Muscle of leg (tissue), 11 donors: ENCODE data around the gene DNMT3A. TPM values are rescaled to one million over a fixed set of nuclear protein-coding genes. Genes with fewer than 3 reads are reported as not detected.

Source experiments
- DNase-seq: peaks from one replicate; pipeline ENCODE4 v3.0.0; 2013
- H3K27ac ChIP-seq: one replicate; pipeline ENCODE4 v1.5.1; 2013; ENCODE audit warnings: mild to moderate bottlenecking, low read length, control low read depth
- H3K27me3 ChIP-seq: one replicate; pipeline ENCODE4 v1.6.1; 2013; ENCODE audit warnings: low read length; ENCODE audit not compliant: control insufficient read depth, insufficient read depth
- H3K36me3 ChIP-seq: one replicate; pipeline ENCODE4 v1.6.1; 2013; ENCODE audit warnings: low read length; ENCODE audit not compliant: control insufficient read depth, insufficient read depth
- H3K4me1 ChIP-seq: one replicate; pipeline ENCODE4 v1.6.1; 2013; ENCODE audit warnings: low read length; ENCODE audit not compliant: control insufficient read depth, insufficient read depth
- H3K4me3 ChIP-seq: one replicate; pipeline ENCODE4 v1.5.1; 2013; ENCODE audit warnings: low read length, control low read depth
- H3K9me3 ChIP-seq: replicated peaks from 2 replicates; pipeline ENCODE4 v1.6.1; 2013; ENCODE audit warnings: low read depth, low read length; ENCODE audit not compliant: control insufficient read depth
- WGBS: methylation state at CpG from one replicate; pipeline ENCODE4 v1.1.5; 2013; ENCODE audit warnings: missing lambda C conversion rate; ENCODE audit not compliant: insufficient coverage; 5-methylcytosine and 5-hydroxymethylcytosine counted together
- polyA plus RNA-seq, 8 donors: library from polyadenylated mRNA; unstranded; fragments of 120-200 nt; gene quantifications; one replicate each; pipeline versions ENCODE4 v1.2.1 to v1.2.3, GENCODE V29; 2013; ENCODE audit warnings: inconsistent platforms in 1 of 8, low replicate concordance in 1 of 8; ENCODE audit not compliant: insufficient read length in 8 of 8, insufficient read depth in 1 of 8
- total RNA-seq: library from RNA; stranded (reverse); fragments of 120-200 nt; gene quantifications from one replicate; pipeline ENCODE4 v1.2.4, GENCODE V29; 2013

The DNMT3A gene
- total and polyA plus RNA-seq, 9 donors, result 27.3 to 74.0 (median 55.2) TPM

GRCh38 chr2:25380586-25381375 is 39.1 kb upstream of the DNMT3A start:
- peaks cover 47% of the 10 kb centered on the region for H3K4me1 ChIP-seq
- H3K36me3 ChIP-seq, result no peaks in the 10 kb centered on the region
- no peak overlapping the region for H3K4me3 ChIP-seq
- H3K27me3 ChIP-seq, result peaks cover 3% of the 10 kb centered on the region
- H3K27ac ChIP-seq, result peak overlapping the region; percentile 66
- WGBS, result 53% methylated on average over 8 of the region's 12 CpGs
- no peaks in the 10 kb centered on the region for H3K9me3 ChIP-seq
- DNase-seq, result peak; percentile 84

GRCh38 chr2:25380023-25380422 is 38.3 kb upstream of the DNMT3A start:
- Histone ChIP-seq H3K36me3 (no peaks in the 10 kb centered on the region), H3K9me3 (no peaks in the 10 kb centered on the region), H3K4me1 (peaks cover 47% of the 10 kb centered on the region), H3K4me3 (no peak overlapping the region), H3K27me3 (peaks cover 3% of the 10 kb centered on the region), H3K27ac (no peak overlapping the region)
- 82% methylated on average over 2 of the region's 5 CpGs for WGBS
- no peak for DNase-seq

DNA sequence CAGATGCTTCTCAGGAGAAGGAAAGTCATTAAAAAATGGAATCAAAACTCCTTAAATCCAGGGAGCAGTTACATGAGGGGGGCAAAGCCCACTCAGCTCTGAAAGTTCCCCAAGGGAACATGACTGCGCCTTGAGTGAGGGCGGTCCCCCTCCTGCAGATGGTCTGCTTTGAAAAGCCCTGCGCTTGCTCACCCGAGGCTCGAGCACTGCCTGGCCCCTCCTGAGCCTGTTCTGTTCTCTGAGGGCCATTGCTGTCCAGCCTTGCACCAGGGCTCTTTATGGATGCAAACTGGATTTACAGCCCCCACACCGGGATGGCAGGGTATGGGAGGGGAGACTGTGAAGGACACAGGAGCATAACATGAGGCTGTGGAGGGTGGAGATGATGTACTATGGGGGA is 37.8 kb upstream of the DNMT3A start:
- no peak for DNase-seq
- Histone ChIP-seq H3K27ac (no peak overlapping the region), H3K4me3 (no peak overlapping the region), H3K36me3 (no peaks in the 10 kb centered on the region), H3K9me3 (no peaks in the 10 kb centered on the region), H3K27me3 (peaks cover 3% of the 10 kb centered on the region), H3K4me1 (peaks cover 47% of the 10 kb centered on the region)
- 46% methylated on average over 6 of the region's 6 CpGs for WGBS

DNA sequence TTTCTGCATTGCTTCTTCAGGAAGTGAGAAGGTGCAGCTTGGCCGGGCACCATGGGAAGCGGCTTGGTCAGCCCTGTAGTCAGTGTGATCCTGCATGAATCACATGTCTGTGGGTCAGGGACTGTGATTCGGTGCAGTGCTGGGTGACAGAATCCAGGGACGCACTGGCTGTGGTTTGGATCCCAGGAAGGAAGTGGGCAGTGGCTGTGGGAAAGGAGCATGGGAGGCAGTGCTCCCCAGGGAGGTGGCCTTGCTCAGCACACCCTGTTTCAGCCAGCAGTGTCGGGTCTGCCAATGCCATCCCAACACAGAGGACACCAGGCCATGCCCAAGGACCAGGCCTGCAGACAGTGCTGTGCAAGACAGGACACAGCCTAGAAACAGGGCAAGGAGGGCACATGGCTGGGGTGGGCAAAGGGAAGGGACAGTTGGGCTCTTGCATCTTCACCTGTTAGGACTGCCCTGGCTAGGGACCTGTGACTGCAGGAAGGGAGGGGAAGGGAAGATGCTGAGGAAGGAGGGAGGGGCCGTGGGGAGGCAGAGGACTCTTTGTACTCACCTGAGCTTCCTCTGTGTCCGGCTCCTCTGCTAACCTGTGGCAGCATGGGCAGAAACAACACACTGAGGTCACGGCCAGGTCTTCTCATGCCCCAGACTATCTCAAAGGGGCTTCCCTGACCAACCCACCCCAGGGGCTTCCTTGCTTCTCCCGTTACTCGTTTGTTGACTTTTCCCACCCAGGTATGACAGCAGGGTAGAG is 37.2 kb upstream of the DNMT3A start:
- 91% methylated on average over 8 of the region's 10 CpGs for WGBS
- Histone ChIP-seq H3K27ac (no peak overlapping the region), H3K9me3 (no peaks in the 10 kb centered on the region), H3K4me3 (no peak overlapping the region), H3K4me1 (peaks cover 49% of the 10 kb centered on the region), H3K27me3 (peaks cover 3% of the 10 kb centered on the region), H3K36me3 (no peaks in the 10 kb centered on the region)
- DNase-seq, result no peak

DNA sequence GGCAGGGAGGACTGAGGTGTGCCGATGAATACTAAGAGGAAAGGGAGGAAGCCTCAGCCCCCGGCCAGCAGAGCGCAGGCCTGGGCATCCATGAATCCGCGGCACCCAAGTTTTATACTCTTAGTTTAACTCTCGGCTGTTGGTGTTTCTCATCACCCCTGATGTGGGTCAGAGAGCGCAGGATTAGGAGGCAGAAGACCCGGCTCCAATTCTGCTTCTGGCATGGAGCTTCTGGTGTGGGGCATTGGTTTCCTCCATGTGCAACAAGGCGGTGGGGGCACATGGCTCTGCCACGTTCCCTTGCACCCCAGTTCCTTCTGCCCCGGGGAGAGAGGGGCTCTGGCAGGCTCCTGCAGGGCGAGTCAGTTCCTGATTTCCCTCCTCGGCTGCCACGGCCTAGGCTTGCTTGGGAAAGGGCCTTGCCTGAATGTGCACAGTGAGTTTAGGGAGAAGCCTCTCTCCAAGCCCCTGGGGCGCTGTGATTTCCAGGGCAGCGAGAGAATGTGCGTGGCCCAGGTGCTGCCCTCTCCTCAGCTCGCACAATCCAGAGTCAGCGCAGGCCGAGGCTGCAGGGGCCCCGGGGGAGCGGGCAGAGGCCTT is 36.2 kb upstream of the DNMT3A start:
- 81% methylated on average over 14 of the region's 22 CpGs for WGBS
- Histone ChIP-seq H3K27me3 (peaks cover 3% of the 10 kb centered on the region), H3K4me3 (no peak overlapping the region), H3K9me3 (no peaks in the 10 kb centered on the region), H3K27ac (no peak overlapping the region), H3K4me1 (peaks cover 59% of the 10 kb centered on the region), H3K36me3 (no peaks in the 10 kb centered on the region)
- no peak for DNase-seq

DNA sequence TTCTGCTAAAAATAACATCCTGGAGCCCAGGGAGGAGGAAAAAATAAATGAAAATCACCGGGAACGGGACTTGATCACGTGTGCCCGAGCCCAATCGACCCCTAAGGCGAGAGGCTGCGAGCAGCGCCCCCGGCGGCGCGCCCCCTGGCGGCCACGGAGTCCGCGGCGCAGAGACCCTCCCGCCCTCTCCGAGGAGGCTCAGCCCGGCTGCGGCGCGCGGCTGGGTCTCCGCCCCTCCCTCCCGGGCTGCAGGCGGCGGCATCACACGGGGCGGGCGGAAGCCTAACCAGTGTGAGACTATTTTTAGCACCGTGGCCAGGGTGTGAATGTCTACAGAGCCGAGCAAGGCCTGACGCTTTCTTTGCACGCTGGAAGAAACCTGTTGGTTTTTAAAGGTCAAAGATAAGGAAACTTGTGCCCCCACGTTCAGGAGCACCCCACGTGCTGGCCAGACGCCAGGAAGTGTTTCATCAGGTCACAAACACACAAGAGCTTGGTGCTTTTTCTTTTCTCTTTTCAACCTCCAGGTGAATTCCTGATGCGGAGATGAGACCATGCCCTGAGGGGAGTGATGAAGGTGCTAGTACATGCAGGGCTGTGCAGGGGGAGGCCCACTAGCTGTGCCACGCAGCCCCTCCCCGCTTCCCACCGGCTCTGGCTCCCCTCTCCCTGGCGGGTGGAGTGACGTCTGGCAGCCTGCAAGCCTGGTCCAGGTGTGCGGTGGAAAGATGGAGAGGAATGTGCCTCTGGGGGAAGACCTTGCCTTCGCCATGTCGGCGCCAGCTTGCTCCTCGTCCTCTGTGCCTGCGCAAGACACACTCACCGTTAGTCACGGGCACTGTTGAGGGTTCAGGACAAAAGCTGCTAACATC is 35.3 kb upstream of the DNMT3A start:
- peak overlapping the region; percentile 74 for H3K27ac ChIP-seq
- no peaks in the 10 kb centered on the region for H3K9me3 ChIP-seq
- H3K36me3 ChIP-seq, result no peaks in the 10 kb centered on the region
- H3K4me3 ChIP-seq, result peak overlapping the region; percentile 25
- H3K4me1 ChIP-seq, result peaks cover 66% of the 10 kb centered on the region
- 13% methylated on average over 39 of the region's 52 CpGs for WGBS
- peaks cover 3% of the 10 kb centered on the region for H3K27me3 ChIP-seq
- peak; percentile 94 for DNase-seq

DNA sequence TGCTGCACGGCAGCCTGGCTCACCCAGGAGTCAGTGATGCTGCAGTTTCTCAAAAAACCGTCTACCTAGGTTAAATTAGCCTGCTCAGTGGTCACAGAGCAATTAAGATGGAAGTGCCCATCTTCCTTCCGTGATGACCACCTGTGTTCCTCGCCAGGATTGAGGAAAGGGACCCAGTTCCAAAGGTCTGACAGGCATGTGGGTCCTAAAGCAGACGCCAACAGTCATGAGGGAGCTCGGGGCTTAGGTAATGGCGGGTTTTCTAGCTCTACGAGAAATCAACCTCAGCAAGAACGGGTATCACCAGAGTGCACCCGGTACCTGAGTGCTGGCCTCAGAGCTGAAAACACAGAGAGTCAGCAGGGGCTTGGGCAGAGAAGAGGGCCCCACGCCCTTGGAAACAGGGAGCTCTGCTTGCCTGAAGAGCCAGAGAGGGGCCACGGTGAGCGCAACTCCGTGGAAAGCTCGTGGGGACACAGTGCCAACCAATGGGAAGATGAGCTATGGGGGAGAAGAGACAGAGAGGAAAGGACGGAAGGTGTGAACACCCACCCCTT is 34.3 kb upstream of the DNMT3A start:
- 87% methylated on average over 11 of the region's 16 CpGs for WGBS

DNA sequence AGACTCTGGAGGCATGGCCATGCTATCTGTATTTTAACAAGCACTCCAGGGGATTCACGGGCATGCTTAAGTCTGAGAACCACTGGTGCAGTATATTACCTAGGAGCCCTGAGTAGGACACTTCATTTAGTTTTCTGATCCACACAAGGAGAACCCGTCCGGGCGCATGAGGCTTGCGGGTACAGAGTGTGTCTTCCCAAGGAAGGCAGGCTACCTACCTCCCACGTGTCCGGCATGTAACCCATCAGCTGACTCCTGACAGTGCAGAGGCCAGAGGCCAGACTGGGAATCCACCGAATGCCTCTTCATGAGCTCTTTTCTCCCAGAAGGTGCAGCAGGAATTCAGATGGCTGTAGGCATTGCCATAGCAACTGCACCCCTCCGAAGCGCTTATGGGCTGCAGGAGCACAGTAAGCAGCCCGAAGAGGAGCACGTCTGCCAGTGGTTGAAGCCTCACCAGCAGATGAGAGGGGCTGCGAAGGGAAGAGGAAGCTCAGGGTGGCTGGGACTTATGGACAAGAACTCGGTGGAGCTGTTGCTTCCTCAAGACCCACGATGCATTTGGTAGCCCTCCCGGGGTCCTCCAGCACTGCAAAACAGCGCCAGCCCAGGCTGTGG is 33.8 kb upstream of the DNMT3A start:
- WGBS, result 86% methylated on average over 17 of the region's 17 CpGs
- no peaks in the 10 kb centered on the region for H3K36me3 ChIP-seq
- peaks cover 52% of the 10 kb centered on the region for H3K4me1 ChIP-seq

More for the DNA sequence above, 34.3 kb upstream of the DNMT3A start:
- H3K27me3 ChIP-seq, result peaks cover 3% of the 10 kb centered on the region
- no peaks in the 10 kb centered on the region for H3K36me3 ChIP-seq
- H3K27ac ChIP-seq, result no peak overlapping the region
- H3K9me3 ChIP-seq, result no peaks in the 10 kb centered on the region
- no peak overlapping the region for H3K4me3 ChIP-seq
- H3K4me1 ChIP-seq, result peaks cover 57% of the 10 kb centered on the region
- DNase-seq, result no peak

DNA sequence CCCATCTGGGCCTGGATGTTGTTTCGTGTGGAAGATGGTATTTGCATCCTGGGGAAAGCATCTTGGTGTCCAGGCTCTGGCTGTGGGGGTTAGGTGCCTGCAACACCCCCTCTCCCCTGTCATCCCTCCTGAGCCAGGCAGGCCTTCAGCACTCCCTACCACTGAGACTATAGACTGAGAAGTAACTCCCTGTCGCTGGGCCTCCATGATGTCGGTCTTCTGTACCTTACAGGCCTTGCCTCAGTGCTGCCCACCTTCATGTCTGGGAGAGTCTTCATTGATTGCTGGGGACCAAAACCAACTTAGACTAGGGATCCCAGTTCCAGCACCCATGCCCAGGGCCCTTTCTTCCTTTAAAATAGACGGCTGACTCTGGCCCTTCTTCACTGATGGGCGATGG is 33.1 kb upstream of the DNMT3A start:
- Histone ChIP-seq H3K9me3 (no peaks in the 10 kb centered on the region), H3K27ac (no peak overlapping the region), H3K4me1 (peaks cover 47% of the 10 kb centered on the region), H3K27me3 (peaks cover 3% of the 10 kb centered on the region), H3K4me3 (no peak overlapping the region), H3K36me3 (no peaks in the 10 kb centered on the region)
- no peak for DNase-seq
- WGBS, result 95% methylated on average over 4 of the region's 5 CpGs

More for the DNA sequence above, 33.8 kb upstream of the DNMT3A start:
- H3K27ac ChIP-seq, result no peak overlapping the region
- no peak for DNase-seq
- H3K9me3 ChIP-seq, result no peaks in the 10 kb centered on the region
- peaks cover 3% of the 10 kb centered on the region for H3K27me3 ChIP-seq
- no peak overlapping the region for H3K4me3 ChIP-seq
